PC-9 (cell line): ENCODE results near the gene NSUN6.

Source experiments
- CTCF ChIP-seq: fragments of 200-600 bp; sonication (generic); conservative IDR thresholded peaks from 2 replicates; pipeline ENCODE4 v1.6.1; 2017; ENCODE audit warnings: mixed run types, antibody characterized with exemption, mild to moderate bottlenecking, moderate library complexity
- EZH2 ChIP-seq: fragments of 200-600 bp; sonication (generic); IDR thresholded peaks from 2 replicates; pipeline ENCODE4 v1.8.0; 2017; ENCODE audit warnings: antibody characterized with exemption, low read depth

GRCh38 chr10:18572959-18573561, 78.3 kb downstream of the NSUN6 start:
- TF ChIP-seq CTCF (no peak), EZH2 (no peak)
